Measurements from ENCODE around the gene SHOC1. TPM values are rescaled to one million over a fixed set of nuclear protein-coding genes. Genes with fewer than 3 reads are reported as not detected.

SHOC1 gene
- polyA plus RNA-seq, 1 of the 3 experiments (the other 2 are of a cell fraction): not detected

- H3K4me1 ChIP-seq (ENCODE audit: control insufficient read depth in 1 of 2, insufficient read depth in 2 of 2, low read depth in 1 of 2, low read length in 1 of 2): peaks cover 0 to 3% of the 10 kb centered on the region in 2 experiments; a peak in 1 of 4 replicates
- H3K79me2 ChIP-seq (ENCODE audit: insufficient read depth): no peaks in the 10 kb centered on the region
- no peak for DNase-seq
- H3F3A ChIP-seq (replicated peaks; ENCODE audit: insufficient read depth): no peaks in the 10 kb centered on the region
- no peaks in the 10 kb centered on the region for H3K27me3 ChIP-seq (ENCODE audit: insufficient read depth)
- no peak overlapping the region for H3K9ac ChIP-seq
- no peak overlapping the region for H2AFZ ChIP-seq (ENCODE audit: low read depth)
- no peak overlapping the region for H3K27ac ChIP-seq (ENCODE audit: low read depth in 2 of 2, low read length in 1 of 2)
- H3K4me2 ChIP-seq: no peak overlapping the region
- WGBS (ENCODE audit: low lambda C conversion rate): 98% methylated on average over 2 of the region's 2 CpGs
- H3K9me3 ChIP-seq: no peaks in the 10 kb centered on the region
- H3K36me3 ChIP-seq (replicated peaks in 1 of 2; ENCODE audit: control insufficient read depth in 1 of 2, insufficient read depth in 2 of 2, low read length in 1 of 2): no peaks in the 10 kb centered on the region
- ChIA-PET CTCF (no interaction called here), POLR2A (no interaction called here)
- no peaks in the 10 kb centered on the region for H4K20me1 ChIP-seq (ENCODE audit: insufficient read depth)
- TF ChIP-seq JUND (IDR thresholded peaks at IDR 0.05) (no peak), SMC3 (IDR thresholded peaks at IDR 0.05; ENCODE audit: low read depth, low read length) (no peak)
- no peaks in the 10 kb centered on the region for H3K9me2 ChIP-seq
- H3K4me3 ChIP-seq (ENCODE audit: low read depth in 2 of 2, low read length in 1 of 2): no peak overlapping the region
These were observed 43.7 kb upstream of the SHOC1 start for GRCh38 chr9:111838439-111838838.

GRCh38 chr9:111836311-111836710 lies 41.6 kb upstream of the SHOC1 start:
- H3K4me1 ChIP-seq (ENCODE audit: control insufficient read depth in 1 of 2, insufficient read depth in 2 of 2, low read depth in 1 of 2, low read length in 1 of 2): peaks cover 0 to 3% of the 10 kb centered on the region in 2 experiments; a peak in 1 of 4 replicates
- H3K27ac ChIP-seq (ENCODE audit: low read depth in 2 of 2, low read length in 1 of 2): no peak overlapping the region
- no peaks in the 10 kb centered on the region for H3K9me2 ChIP-seq
- H3K4me3 ChIP-seq (ENCODE audit: low read depth in 2 of 2, low read length in 1 of 2): no peak overlapping the region
- DNase-seq: no peak
- TF ChIP-seq IRF3 (IDR thresholded peaks at IDR 0.05; ENCODE audit: low read depth, low read length) (no peak), FOSL2 (IDR thresholded peaks at IDR 0.05; ENCODE audit: borderline replicate concordance, low read depth) (no peak), ZBTB33 (IDR thresholded peaks at IDR 0.05; ENCODE audit: borderline replicate concordance, low read depth) (no peak), MAX (IDR thresholded peaks at IDR 0.05; ENCODE audit: low read depth) (no peak), RXRA (IDR thresholded peaks at IDR 0.05; ENCODE audit: borderline replicate concordance, low read depth) (no peak), POLR2AphosphoS5 (IDR thresholded peaks at IDR 0.05; ENCODE audit: low read depth, low read length) (no peak), ELF1 (IDR thresholded peaks at IDR 0.05) (no peak), REST (IDR thresholded peaks at IDR 0.05; ENCODE audit: low read depth, low read length) (no peak), PBX3 (IDR thresholded peaks at IDR 0.05) (no peak), RCOR1 (IDR thresholded peaks at IDR 0.05; ENCODE audit: low read length) (no peak), JUND (IDR thresholded peaks at IDR 0.05) (no peak), MEF2A (IDR thresholded peaks at IDR 0.05; ENCODE audit: borderline replicate concordance, low read depth) (no peak), SMC3 (IDR thresholded peaks at IDR 0.05; ENCODE audit: low read depth, low read length) (no peak), YY1 (IDR thresholded peaks at IDR 0.05; ENCODE audit: low read depth) (no peak)
- WGBS (ENCODE audit: low lambda C conversion rate): 28% methylated on average over 2 of the region's 2 CpGs
- H4K20me1 ChIP-seq (ENCODE audit: insufficient read depth): no peaks in the 10 kb centered on the region
- no peak overlapping the region for H3K4me2 ChIP-seq
- ChIA-PET POLR2A (no interaction called here), CTCF (no interaction called here)
- no peak overlapping the region for H2AFZ ChIP-seq (ENCODE audit: low read depth)
- H3F3A ChIP-seq (replicated peaks; ENCODE audit: insufficient read depth): no peaks in the 10 kb centered on the region
- no peaks in the 10 kb centered on the region for H3K36me3 ChIP-seq (replicated peaks in 1 of 2; ENCODE audit: control insufficient read depth in 1 of 2, insufficient read depth in 2 of 2, low read length in 1 of 2)
- no peaks in the 10 kb centered on the region for H3K27me3 ChIP-seq (ENCODE audit: insufficient read depth)
- no peaks in the 10 kb centered on the region for H3K79me2 ChIP-seq (ENCODE audit: insufficient read depth)
- H3K9me3 ChIP-seq: no peaks in the 10 kb centered on the region
- no peak overlapping the region for H3K9ac ChIP-seq
